NCI-H226 (cell line): ENCODE data around the gene BPHL.
"Not testable (repeated sequence)": the region's sequence is repeated elsewhere in the genome, so short reads cannot be mapped to it uniquely, and the experiment has no call there.

Experiments used
- DNase-seq: peaks from one replicate; pipeline ENCODE4 v3.0.0-alpha.2; 2015

Gene BPHL

DNA sequence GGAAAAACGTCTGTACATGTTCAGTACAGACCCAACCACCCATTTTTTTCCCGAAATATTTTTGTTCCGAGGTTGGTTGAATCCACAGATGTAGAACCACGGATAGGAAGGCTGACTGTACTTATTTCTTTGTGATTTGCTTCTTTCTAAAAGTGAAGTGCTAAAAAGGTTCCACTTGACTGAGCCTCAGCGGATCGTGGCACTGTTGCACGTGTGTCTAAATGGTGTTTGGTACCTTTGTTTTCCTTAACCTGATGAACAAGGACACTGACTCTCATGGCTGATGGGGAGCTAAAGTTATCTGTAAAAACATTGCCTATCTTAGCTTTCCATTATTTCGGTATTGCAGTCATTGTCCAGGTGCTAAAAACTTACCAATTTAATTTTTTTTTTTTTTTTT lies 6.2 kb downstream of the BPHL start:
- no peak for DNase-seq

DNA sequence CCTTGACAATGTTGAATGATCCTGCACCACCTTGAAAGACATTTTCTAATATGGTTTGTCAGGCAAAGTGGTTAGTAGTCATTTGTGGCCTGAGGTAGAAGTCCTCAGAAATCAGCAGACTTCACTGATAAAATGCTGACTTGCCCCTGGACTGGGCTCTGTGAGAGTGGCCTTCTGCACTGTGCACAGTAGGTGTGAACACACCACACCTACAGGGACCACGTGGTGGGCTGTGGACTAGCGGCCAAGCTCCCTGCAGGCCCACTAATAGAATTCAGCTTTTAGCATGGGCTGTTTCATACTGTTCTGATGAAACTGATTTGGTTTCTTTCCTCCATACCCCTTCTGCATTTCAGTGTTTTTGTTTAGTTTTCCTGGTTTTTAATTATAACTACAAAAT lies 7.3 kb downstream of the BPHL start:
- DNase-seq, result no peak

DNA sequence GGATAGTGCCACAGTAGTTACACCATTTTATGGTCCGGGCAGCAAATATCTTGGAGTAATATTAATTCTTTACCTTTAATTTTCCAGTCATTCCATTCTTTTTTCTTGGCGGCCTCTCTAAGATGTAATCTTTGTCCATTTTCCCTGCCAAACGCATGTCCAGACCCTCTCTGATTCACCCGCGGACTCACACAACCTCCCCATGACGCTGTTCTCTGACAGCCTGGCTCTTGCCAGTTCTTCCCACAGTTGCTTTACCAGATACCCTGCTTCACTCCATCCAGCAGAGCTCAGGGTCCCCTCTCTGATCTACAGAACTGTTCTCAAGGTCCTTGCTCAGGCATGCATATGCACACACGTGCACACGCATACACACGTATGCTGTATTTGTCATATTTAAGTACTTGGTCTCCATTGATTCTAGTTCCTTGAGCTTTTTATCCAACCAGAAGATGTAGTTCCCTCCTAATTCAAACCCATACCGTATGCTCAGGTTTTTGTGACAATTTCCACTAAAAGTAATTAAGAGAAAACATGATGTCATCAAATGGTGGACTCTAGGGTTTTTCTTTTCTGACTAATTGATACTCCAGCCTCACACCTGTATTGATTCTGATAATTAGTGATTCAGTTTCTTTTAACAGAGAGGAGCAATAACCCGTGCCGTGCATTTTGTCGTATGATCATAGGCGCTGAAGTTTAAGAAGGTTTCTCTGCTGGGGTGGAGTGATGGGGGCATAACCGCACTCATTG lies 10.0 kb downstream of the BPHL start:
- DNase-seq, result no peak

DNA sequence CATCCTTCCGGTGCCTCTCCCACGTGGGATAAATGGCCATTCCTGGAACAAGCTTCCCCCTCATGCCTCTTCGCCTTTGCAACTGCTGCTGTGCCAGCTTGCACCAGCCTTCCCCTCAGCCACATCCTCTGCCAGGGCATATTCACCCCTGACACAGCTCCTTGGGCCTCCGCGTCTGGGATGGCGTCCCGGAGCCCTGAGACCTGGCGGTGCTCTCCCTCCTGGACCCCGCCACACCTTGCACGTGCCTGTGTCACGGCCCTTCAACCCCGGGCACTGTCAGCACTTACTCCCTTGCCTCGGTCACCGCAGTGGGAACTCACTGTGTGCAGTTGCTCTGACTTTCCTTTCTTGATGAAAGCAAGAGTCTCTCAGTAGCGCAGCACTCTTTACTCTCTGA lies 13.2 kb downstream of the BPHL start:
- no peak for DNase-seq

DNA sequence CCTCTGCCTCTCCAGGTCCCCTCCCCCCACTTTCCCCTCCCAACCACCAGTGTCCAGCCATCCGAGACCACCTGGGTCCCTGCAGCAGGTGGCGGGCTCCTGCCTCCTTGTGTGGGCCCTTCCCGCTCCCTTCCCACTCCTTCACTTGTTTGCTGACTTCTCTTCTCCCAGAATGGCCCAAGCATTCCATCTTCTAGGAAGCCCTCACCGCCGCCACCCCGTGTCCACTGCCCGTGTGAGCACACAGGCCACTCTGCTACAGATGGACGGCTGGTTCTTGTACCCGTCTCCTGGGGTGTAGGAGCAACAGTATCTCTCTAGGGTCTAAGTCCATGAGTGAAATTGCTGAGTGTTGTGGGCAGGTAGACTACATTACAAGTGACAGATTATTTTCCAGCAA lies 15.0 kb downstream of the BPHL start:
- no peak for DNase-seq

DNA sequence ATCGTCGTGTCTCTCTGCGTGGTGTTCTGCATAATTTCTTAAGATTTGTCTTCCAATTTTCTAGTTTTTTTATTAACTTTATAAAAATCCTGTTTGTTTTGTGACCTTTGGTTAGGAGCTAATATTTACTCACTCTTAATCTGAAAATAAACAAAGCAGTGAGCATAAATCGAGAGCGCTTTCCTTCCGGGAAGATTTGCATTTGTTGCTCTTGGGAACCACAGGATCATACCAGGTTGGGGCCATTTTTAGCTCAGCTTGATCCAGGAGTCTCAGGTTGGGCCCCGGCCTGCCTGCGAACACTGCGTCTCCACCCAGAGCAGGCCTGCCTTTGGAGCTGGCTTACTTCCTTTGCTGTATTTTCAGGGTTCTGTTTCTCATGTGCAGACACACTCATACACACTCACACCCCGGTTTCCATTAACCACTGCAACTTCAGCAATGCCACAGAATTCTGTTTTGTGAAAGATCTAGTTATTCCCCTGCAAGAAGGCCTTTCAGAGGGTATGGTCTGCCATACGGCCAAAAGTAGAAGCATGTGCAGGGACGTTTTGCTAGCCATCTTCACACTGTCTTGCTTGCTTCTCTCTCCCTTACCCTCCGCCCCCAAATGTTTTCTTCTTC lies 17.3 kb downstream of the BPHL start:
- DNase-seq, result no peak

DNA sequence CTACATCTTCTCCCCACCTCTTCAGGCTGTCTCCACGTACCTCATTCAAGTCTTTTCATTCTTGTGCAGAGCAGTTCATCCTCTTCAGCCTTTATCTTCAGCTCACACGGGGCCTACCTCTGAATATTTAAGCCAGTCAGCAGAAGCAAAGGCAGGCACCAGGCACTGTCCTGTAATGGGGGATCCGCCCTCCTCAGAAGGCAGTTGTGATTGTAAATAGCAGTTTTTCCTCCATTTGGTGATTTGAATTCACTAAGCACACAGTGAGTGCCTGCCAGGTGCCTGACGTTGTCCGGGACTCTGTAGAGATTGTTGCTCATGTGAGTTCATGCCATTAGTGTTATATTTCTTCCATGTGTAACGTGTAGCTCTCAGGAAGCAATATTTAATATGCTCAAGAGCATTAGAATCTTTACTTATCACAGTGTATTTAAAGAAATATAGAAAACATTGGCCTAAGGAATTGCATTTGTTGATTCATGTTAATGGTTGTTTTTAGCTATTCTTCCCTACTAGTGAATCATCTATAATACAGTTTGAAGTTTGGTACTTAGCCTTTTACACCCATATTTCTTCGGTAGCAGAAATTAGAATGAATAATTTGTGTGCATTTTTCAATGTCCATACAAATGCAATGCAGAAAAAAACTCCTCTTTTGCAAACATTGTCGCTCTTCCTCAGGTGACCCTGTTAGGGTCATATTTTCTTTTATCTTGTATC lies 17.9 kb downstream of the BPHL start:
- DNase-seq, result no peak

DNA sequence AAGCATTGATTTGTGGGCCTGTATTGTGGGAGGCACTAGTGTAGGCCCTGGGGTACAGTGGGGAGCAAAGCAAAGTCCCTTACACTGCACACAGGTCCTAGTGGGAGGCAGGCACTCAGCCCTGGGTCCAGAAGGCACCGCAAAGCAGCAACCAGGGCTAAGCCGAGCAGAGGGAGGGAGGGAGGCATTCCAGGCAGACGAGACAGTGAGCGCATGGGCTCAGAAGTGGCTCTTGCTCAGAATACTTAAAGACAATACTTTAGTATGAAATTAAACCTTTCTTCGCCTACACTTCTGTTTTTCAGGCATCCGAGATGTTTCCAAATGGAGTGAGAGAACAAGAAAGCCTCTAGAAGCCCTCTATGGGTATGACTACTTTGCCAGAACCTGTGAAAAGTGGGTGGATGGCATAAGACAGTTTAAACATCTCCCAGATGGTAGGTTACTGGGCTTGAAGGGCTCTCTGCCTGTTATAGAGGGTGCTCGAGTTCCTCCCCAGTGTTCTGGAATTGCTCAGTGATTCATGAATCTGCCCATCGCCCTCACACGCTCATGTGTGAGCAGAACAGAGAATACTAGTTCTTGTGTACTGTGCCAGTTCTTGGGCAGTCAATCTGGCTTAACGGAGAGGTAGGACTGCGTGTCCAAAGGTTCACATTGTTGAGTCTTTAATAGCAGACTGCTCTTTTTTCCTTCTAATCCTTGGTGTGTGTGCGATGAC lies 18.7 kb downstream of the BPHL start:
- peak; percentile 22 for DNase-seq

DNA sequence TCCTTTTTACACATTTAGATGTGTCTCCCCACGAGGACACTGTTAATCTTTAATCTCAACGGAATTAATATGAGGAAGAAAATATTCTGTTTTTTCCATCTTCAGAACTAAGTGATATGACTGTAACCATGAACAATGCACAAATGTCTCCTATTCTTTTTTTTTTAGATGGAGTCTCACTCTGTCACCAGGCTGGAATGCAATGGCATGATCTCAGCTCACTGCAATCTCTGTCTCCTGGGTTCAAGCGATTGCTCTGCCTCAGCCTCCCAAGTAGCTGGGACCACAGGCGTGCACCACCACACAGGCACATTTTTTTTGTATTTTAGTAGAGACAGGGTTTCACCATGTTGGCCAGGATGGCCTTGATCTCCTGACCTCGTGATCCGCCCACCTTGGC lies 19.4 kb downstream of the BPHL start:
- DNase-seq, result not testable (repeated sequence)

DNA sequence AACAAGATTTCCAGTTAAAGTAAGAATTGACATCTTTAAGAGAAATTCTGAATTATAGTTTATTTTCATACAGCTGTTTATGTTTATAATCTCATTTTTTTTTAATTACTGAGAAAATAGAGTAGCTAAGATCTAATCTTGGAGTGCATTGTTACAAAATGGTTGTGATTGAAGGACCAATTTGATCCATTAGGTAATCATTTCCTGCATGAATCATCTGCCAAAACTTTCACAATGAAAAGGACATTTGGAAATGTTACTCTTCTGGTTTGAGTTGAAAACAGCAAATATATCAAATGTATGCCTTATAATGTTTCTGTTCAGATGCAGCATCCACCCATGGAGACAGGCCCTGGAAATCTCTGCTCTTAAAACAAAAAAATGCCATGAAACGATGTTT lies 19.8 kb downstream of the BPHL start:
- no peak for DNase-seq

DNA sequence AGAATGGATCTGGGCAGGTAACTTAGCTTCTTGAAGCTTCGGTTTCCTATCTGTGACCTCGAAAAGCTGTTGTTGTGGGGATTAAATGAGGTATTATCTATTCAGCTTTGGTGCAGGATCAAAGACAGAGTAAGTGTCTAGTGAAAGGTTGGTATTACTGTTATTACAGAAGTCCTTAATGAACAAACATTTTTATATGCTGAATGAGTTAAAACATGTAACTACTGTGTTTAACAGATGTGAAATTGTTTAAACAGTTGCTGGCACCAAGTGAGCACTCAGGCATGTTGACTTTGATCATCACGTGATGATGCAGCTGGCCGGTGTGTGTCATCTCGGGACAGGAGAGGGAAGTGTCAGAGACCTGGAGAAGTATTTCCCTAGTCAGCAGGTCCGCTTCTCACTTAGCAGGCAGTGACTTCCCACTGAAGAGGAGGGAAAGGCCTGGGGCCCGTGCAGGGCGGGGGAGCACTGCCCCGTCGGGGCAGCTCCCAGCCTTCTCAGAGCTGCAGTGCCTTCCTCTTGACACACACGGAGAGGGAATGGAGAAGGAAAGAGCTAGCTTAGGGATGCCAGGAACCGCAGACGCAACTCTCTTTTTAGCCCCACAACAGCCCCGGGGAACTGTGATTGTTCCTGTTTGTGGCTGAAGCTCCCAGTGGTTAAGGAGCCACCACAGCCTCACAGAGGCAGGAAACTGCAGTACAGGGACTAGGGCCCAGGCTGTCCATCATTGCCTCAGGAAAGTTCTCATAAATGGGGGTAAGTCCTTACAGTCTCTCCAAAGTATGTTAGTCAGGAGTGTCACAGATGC lies 20.8 kb downstream of the BPHL start:
- no peak for DNase-seq

DNA sequence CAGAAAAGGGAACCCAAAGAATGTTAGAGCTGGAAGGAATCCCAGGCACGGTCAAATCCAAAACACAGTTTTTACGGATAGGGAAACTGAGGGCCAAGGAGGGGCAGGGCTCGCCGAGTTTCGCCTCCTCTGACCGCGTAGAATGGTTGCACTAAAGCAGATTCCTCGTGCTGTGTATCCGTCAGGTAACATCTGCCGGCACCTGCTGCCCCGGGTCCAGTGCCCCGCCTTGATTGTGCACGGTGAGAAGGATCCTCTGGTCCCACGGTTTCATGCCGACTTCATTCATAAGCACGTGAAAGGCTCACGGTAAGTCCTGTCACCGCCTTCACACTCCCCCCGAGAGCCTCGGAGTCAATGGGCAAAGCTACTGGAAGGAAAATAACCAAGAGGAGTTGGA lies 21.7 kb downstream of the BPHL start:
- no peak for DNase-seq

DNA sequence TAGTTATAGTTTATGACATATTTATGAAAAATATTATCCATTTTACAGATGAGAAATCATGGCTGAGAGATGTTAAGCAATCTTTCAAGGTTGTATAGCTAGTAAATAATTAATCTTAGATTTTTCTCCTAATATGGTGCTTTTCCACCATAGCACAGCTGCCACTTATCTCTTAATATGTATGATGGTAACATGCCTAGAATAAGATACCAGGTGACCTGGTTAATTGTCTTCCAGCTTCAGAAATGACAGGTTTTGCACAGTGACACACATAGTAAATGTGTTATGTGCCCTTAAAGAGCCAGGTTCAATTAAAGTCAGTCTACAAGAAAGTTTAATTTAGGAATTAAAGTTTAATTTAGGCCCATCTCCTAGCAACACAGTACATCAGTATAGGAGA lies 24.0 kb downstream of the BPHL start:
- DNase-seq, result no peak

DNA sequence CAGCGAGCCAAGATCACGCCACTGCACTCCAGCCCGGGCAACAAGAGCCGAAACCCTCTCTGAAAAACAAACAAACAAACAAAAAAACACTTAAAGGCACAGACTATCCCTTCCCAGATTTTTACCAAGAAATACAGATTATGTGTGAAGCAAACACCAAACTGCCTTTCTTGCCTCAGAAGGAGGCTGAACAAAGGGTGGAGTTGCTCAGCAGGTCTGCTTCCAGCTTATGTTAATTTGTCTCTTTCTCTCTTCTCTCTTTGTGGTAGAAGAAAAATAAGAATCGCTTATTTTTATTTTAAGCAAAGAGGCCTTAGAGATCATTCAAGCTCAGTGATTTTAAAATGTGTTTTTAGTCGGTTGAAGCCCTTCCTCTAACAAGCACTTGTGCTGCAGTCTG lies 24.6 kb downstream of the BPHL start:
- DNase-seq, result no peak

DNA sequence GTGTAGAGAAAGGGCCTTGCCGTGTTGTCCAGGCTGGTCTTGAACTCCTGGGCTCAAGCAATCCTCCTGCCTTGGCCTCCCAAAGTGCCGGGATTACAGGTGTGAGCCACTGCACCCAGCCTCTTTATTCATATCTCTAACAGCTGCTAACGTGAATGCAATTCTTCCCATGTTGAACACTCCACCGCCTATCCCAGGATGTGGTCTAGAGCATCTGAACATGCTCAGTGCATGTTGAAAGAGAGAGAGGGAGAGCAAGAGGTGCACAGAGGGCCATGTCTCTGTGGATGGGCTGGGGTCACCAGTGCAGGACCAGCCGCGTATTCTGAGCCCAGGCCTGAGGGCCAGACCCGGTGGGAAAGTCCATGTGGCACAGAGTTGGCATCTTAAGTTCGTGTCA lies 26.1 kb downstream of the BPHL start:
- no peak for DNase-seq

DNA sequence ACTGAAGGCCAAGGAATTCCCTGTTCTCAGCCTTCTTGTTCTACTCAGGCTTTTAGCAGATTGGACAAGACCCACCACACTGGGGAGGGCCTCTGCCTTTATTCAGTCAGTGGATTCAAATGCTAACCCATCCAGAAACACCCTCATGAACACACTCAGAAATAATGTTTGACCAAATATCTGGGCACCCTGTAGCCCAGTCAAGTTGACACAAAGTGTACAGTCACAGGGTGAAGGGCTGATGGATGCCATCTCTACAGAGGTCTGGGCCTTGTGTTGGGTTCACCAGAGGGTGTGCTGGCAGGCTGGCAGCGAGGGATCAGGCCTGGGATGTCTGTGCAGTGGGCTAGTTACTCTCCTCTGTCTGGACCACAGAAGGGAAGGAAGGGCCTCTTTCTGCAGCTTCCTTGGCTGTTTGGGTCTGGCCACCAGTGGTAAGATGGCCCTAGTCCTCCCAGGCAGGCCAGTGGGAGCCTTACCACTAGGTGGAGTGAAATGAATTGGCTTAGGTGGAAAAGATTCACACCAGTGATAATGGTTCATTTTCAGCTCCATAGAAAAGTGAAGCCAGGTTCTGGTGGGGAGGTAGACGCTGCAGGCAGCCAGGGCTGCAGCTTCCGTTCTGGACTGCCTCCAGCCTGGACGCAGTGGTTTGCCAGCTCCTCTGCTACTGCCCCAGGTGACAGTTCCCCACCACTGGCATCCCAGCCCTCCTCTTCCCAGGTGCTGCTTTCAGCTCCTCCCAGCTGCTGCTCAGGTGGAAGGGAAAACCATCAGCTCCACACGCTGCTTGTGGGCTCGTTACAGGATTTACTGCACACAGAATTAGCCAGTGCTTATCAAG lies 29.6 kb downstream of the BPHL start:
- no peak for DNase-seq

DNA sequence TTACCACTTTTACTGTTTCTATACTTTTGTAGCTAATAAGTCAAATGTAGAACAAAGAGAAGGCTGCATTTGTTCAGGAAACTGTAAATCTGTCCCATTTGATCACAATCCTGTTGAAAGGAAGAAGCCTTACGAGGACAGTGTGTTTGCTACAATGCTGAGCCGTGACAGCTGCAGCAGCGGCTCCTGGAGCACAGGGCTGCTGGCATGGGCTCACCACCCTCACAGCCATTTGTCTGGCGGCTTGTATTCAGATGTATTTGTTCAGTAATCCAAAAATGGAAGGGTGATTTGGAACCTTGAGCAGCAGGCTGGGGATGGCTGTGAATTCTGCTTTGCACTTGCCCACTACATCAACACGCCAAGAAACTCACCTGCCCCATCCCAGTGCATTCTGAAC lies 33.2 kb downstream of the BPHL start:
- no peak for DNase-seq

DNA sequence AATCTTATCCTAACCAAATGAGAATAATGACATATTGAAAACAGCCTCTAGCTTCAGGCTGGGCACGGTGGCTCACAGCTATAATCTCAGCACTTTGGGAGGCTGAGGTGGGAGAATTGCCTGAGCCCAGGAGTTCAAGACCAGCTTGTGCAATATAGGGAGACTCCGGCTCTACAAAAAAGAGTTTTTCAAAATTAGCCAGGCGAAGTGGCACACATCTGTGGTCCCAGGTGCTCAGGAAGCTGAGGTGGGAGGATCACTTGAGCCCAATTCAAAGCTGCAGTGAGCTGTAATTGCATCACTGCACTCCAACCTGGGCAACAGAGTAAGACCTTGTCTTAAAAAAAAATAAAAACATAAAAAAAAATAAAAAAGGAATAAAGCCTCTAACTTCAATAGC lies 34.2 kb downstream of the BPHL start:
- no peak for DNase-seq

DNA sequence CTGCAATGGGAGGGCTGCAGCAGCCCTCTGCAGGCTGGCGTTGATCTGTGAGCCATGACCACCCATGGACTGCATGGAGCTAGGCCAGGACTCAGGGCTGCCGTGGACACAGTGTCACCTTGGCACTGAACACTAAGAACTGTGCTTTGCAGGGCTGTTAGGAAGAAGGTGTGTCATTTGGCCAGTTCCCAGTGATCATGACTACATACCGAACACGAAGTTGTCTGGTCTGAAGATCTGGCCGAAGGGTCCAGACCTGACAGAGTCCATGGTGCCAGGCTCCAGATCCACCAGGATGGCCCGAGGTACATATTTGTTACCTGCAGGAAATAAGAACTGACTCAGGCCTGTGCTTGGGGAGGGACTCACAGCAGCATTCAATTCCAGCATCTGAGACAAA lies 36.9 kb downstream of the BPHL start:
- DNase-seq, result not testable (repeated sequence)

DNA sequence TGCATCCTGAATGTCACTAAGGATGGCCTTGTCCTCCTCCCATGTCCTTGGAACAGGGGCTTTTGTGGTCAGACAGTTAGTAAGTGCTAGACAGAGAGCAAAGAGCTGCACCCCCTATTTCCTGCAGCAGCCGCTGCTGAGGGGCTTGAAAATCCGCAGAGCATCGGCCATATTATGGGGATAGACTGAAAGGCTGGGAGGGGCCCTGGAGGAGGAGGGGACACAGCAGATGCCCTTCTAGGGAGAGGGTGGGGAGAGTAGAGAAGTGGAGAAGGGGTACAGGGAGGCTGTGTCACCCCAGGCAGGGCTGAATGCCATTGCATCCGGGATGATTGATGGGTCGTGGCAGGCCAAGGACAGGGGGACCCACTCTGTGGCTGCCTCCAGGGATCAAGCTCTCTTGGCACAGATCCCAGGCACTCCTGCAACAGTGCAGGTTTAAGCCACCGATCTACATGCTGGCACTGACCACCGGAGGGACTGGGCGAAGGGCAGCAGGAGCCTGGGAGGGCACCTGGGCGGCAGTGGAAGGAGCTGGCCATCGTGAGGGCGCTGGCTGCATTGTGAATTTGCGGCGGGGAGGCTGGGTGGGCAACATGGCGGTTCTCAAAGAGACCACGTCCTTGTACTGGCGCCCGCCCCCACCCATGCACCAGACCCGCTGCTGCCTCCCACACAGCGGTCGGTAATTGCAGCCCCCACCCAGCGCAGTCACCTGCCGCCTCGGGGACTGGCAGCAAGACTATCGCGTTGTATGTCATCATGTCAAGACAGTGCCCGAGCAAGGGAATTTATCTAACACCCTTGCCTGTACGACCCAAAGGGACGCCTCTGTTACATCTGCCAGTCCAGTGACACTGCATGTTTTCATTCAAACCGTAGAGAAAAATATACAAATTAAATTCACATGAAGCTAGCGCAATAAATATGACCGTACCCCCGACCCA lies 37.9 kb downstream of the BPHL start:
- DNase-seq, result not testable (repeated sequence)
